Measurements from ENCODE around the gene HOXA3. TPM values are rescaled to one million over a fixed set of nuclear protein-coding genes. Genes with fewer than 3 reads are reported as not detected.

Gene HOXA3
- polyA plus RNA-seq, 1 donor (not counting 4 experiments of a cell fraction or from before 2014, with no cell fraction given) = 0.58 TPM

DNA sequence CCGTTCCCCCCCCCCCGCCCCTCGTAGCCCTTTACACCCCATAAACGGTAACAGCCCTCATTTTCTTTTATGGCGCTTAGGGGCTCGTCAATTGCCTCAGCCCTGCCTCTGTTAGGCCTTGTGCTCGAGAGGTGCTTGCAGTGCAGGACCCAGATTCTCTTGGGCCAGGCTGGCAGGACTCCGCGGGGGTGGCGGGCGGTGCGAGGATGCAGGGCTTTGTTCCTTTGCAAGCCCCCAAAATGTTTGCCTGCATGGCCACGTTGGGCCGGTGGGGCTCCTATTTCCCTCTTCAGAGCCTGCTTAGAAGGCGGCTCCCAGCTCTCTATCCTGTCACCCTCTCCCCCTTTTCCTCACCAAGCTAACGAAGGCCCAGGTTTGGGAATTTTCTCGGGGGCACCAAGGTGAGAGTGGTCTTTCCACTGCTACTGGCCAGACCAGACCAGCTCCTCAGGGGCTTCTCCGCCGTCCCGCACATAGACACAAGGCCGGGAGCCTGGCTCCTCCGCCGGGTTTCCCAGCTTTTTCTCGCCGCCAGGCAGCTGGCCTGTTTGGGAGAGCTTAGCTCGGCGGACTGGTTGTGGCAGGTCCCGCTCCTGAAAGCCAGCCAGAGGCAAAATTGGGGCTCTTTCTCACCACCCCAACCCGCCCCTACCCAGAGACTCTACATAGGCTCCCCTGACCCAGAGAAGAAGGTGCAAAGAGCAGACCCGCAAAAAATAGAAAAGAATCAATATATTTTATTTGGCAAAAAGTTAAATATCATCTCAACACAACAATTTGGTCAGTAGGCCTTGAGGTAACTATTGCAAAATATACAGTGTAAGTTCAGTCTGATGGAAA is 9.6 kb upstream of the HOXA3 start:
- TF ChIP-seq EZH2 (IDR thresholded peaks at IDR 0.05; ENCODE audit: low read length) = no peak
- TF ChIP-seq, protein P1, sequence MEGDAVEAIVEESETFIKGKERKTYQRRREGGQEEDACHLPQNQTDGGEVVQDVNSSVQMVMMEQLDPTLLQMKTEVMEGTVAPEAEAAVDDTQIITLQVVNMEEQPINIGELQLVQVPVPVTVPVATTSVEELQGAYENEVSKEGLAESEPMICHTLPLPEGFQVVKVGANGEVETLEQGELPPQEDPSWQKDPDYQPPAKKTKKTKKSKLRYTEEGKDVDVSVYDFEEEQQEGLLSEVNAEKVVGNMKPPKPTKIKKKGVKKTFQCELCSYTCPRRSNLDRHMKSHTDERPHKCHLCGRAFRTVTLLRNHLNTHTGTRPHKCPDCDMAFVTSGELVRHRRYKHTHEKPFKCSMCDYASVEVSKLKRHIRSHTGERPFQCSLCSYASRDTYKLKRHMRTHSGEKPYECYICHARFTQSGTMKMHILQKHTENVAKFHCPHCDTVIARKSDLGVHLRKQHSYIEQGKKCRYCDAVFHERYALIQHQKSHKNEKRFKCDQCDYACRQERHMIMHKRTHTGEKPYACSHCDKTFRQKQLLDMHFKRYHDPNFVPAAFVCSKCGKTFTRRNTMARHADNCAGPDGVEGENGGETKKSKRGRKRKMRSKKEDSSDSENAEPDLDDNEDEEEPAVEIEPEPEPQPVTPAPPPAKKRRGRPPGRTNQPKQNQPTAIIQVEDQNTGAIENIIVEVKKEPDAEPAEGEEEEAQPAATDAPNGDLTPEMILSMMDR (optimal IDR thresholded peaks at IDR 0.05 in 1 of 3, IDR thresholded peaks at IDR 0.05 in 1 of 3, conservative IDR thresholded peaks at IDR 0.05 in 1 of 3; ENCODE audit: extremely low read depth in 1 of 3, insufficient read depth in 2 of 3, low read length in 3 of 3) = no peak
- dilution Hi-C loops (cut with MboI; ENCODE audit: extremely low pct_ligation_motif_present, low sequenced_read_pairs) = no loop called here
- peaks cover 4 to 10% of the 10 kb centered on the region in 2 experiments for H3K36me3 ChIP-seq (ENCODE audit: control insufficient read depth in 2 of 2, extremely low read depth in 1 of 2, insufficient read depth in 2 of 2, low read length in 2 of 2)
- no peak for FAIRE-seq
- H3K4me2 ChIP-seq (ENCODE audit: control insufficient read depth, extremely low read depth, insufficient read depth, low read depth, low read length) = peak overlapping the region; percentile 98
- peaks cover 61% of the 10 kb centered on the region for H3K79me2 ChIP-seq (ENCODE audit: control insufficient read depth, insufficient read depth, low read length)
- no peaks in the 10 kb centered on the region for H4K20me1 ChIP-seq (ENCODE audit: control insufficient read depth, extremely low read depth, insufficient read depth, low read length)
- H3K9me3 ChIP-seq (ENCODE audit: control insufficient read depth, low read depth, low read length) = no peaks in the 10 kb centered on the region
- H3K9me1 ChIP-seq (ENCODE audit: control insufficient read depth, extremely low read depth, insufficient read depth, low read length) = no peaks in the 10 kb centered on the region
- peak overlapping the region; percentile 78 to 94 (median 84) for H3K4me3 ChIP-seq (ENCODE audit: control insufficient read depth in 2 of 3, extremely low read depth in 1 of 3, insufficient read depth in 2 of 3, low read depth in 1 of 3, low read length in 3 of 3)
- H3K9ac ChIP-seq (ENCODE audit: control insufficient read depth, extremely low read depth, insufficient read depth, low read length) = peak overlapping the region; percentile 83
- peak overlapping the region; percentile 26 for H2AFZ ChIP-seq (ENCODE audit: control insufficient read depth, low read length)
- H3K27ac ChIP-seq (ENCODE audit: control insufficient read depth, insufficient read depth, low read length) = peak overlapping the region; percentile 73
- H3K4me1 ChIP-seq (ENCODE audit: control insufficient read depth, extremely low read depth, insufficient read depth, low read length) = peaks cover 41% of the 10 kb centered on the region
- H3K27me3 ChIP-seq (ENCODE audit: control insufficient read depth, extremely low read depth, insufficient read depth, low read length) = no peaks in the 10 kb centered on the region
- no peak for DNase-seq (ENCODE audit: low read depth, low spot score)

- DNase-seq (ENCODE audit: low read depth, low spot score) (no peak), FAIRE-seq (no peak)
- H3K9me1 ChIP-seq (ENCODE audit: control insufficient read depth, extremely low read depth, insufficient read depth, low read length) = no peaks in the 10 kb centered on the region
- dilution Hi-C loops (cut with MboI; ENCODE audit: extremely low pct_ligation_motif_present, low sequenced_read_pairs) = no loop called here
- H3K4me2 ChIP-seq (ENCODE audit: control insufficient read depth, extremely low read depth, insufficient read depth, low read depth, low read length) = peak overlapping the region; percentile 98
- no peaks in the 10 kb centered on the region for H4K20me1 ChIP-seq (ENCODE audit: control insufficient read depth, extremely low read depth, insufficient read depth, low read length)
- H3K9ac ChIP-seq (ENCODE audit: control insufficient read depth, extremely low read depth, insufficient read depth, low read length) = peak overlapping the region; percentile 90
- peaks cover 42% of the 10 kb centered on the region for H3K4me1 ChIP-seq (ENCODE audit: control insufficient read depth, extremely low read depth, insufficient read depth, low read length)
- peaks cover 4 to 10% of the 10 kb centered on the region in 2 experiments for H3K36me3 ChIP-seq (ENCODE audit: control insufficient read depth in 2 of 2, extremely low read depth in 1 of 2, insufficient read depth in 2 of 2, low read length in 2 of 2)
- no peaks in the 10 kb centered on the region for H3K9me3 ChIP-seq (ENCODE audit: control insufficient read depth, low read depth, low read length)
- H3K27me3 ChIP-seq (ENCODE audit: control insufficient read depth, extremely low read depth, insufficient read depth, low read length) = no peaks in the 10 kb centered on the region
- H3K27ac ChIP-seq (ENCODE audit: control insufficient read depth, insufficient read depth, low read length) = peak overlapping the region; percentile 87
- H2AFZ ChIP-seq (ENCODE audit: control insufficient read depth, low read length) = peak overlapping the region; percentile 67
- TF ChIP-seq, protein P1 (optimal IDR thresholded peaks at IDR 0.05 in 1 of 3, IDR thresholded peaks at IDR 0.05 in 1 of 3, conservative IDR thresholded peaks at IDR 0.05 in 1 of 3; ENCODE audit: extremely low read depth in 1 of 3, insufficient read depth in 2 of 3, low read length in 3 of 3) = peak in 1 of 3 experiments; percentile 3
- no peak for TF ChIP-seq EZH2 (IDR thresholded peaks at IDR 0.05; ENCODE audit: low read length)
- peaks cover 56% of the 10 kb centered on the region for H3K79me2 ChIP-seq (ENCODE audit: control insufficient read depth, insufficient read depth, low read length)
- peak overlapping the region; percentile 78 to 94 (median 80) for H3K4me3 ChIP-seq (ENCODE audit: control insufficient read depth in 2 of 3, extremely low read depth in 1 of 3, insufficient read depth in 2 of 3, low read depth in 1 of 3, low read length in 3 of 3)
Observed at GRCh38 chr7:27161214-27161720, 8.9 kb upstream of the HOXA3 start.

Data from keratinocyte (primary cell).